Activated naive CD4-positive, alpha-beta T cell (primary cell): Measurements from ENCODE around the gene NENF.

Source experiments
- DNase-seq, 4 experiments: peaks; one replicate each; lab custom pipeline; 2025; lab: John Stamatoyannopoulos, UW

Gene NENF

GRCh38 chr1:212482006-212482636, 49.4 kb downstream of the NENF start:
- no peak for DNase-seq

- no peak for DNase-seq
These were observed 50.1 kb downstream of the NENF start for GRCh38 chr1:212482637-212483441.

GRCh38 chr1:212484701-212485570, 52.2 kb downstream of the NENF start:
- DNase-seq = no peak

- no peak for DNase-seq
These were observed 52.8 kb downstream of the NENF start for GRCh38 chr1:212485571-212485912.

GRCh38 chr1:212485913-212486618, 53.3 kb downstream of the NENF start:
- no peak for DNase-seq

- no peak for DNase-seq
These were observed 53.9 kb downstream of the NENF start for GRCh38 chr1:212486619-212486975.

GRCh38 chr1:212487286-212487685, 54.6 kb downstream of the NENF start:
- DNase-seq = no peak

- DNase-seq = no peak
These were observed 55.2 kb downstream of the NENF start for GRCh38 chr1:212487774-212488435.

- no peak for DNase-seq
These were observed 55.9 kb downstream of the NENF start for GRCh38 chr1:212488436-212489283.

- no peak for DNase-seq
These were observed 56.7 kb downstream of the NENF start for GRCh38 chr1:212489284-212489859.

- no peak for DNase-seq
These were observed 57.6 kb downstream of the NENF start for GRCh38 chr1:212490276-212490675.

- DNase-seq = no peak
These were observed 58.7 kb downstream of the NENF start for GRCh38 chr1:212491454-212491853.
